GM12892 (cell line): ENCODE data around the gene NSG2.

Source experiments
- POLR2A ChIP-seq: IDR thresholded peaks from 2 replicates; pipeline ENCODE4 v1.6.1; 2011; ENCODE audit warnings: low read depth, low read length, control low read depth
- POLR2AphosphoS5 ChIP-seq: IDR thresholded peaks from 2 replicates; pipeline ENCODE4 v1.6.1; 2011; ENCODE audit warnings: low read depth, low read length, control low read depth
- TAF1 ChIP-seq: IDR thresholded peaks from 2 replicates; pipeline ENCODE4 v1.6.1; 2011; ENCODE audit warnings: low read depth, mild to moderate bottlenecking, control low read depth, low read length, borderline replicate concordance

GRCh38 chr5:174046558-174046957 lies 1.1 kb downstream of the NSG2 start:
- TF ChIP-seq POLR2AphosphoS5 (no peak), POLR2A (no peak), TAF1 (no peak)
